PC-3 (cell line): Measurements from ENCODE around the gene MBLAC1.

Source experiments
- CTCF ChIP-seq: fragments of 300-600 bp; sonication (generic); conservative IDR thresholded peaks from 2 replicates; pipeline ENCODE4 v1.5.1; 2017; ENCODE audit warnings: antibody characterized with exemption, low read depth, mild to moderate bottlenecking, low read length
- EZH2 ChIP-seq: fragments of 300-600 bp; sonication (generic); IDR thresholded peaks from one replicate; pipeline ENCODE4 v1.6.1; 2017; ENCODE audit warnings: antibody characterized with exemption, mild to moderate bottlenecking, low read length; ENCODE audit not compliant: unreplicated experiment

- no peak for TF ChIP-seq CTCF
- TF ChIP-seq EZH2: no peak
Measured at GRCh38 chr7:100111156-100111555, 15.6 kb upstream of the MBLAC1 start.
